K562 (cell line): Measurements from ENCODE around the gene PHACTR2. TPM values are rescaled to one million over a fixed set of nuclear protein-coding genes. Genes with fewer than 3 reads are reported as not detected.
A peak's percentile ranks its signal among the peaks of the same experiment; 100 is the strongest.

ENCODE experiments used
- ATF1 ChIP-seq, 2 experiments: fragments of 450-650 bp in 1 of 2; IDR thresholded peaks; 2 replicates each; pipeline ENCODE4 v1.6.1; 2016; ENCODE audit warnings: missing compliant biosample characterization in 1 of 2, missing genetic modification characterization in 1 of 2
- ETS2 ChIP-seq: IDR thresholded peaks from 2 replicates; pipeline ENCODE4 v1.6.1; 2016; ENCODE audit warnings: borderline replicate concordance, missing genetic modification characterization, mild to moderate bottlenecking, moderate library complexity, missing compliant biosample characterization; ENCODE audit not compliant: poor library complexity, severe bottlenecking
- GABPA ChIP-seq: fragments of 200-800 bp; sonication (Bioruptor generic); conservative IDR thresholded peaks from 2 replicates; pipeline ENCODE4 v1.6.1; 2016; ENCODE audit warnings: low read depth, missing genetic modification characterization, missing compliant biosample characterization
- KLF13 ChIP-seq: fragments of 450-650 bp; IDR thresholded peaks from 2 replicates; pipeline ENCODE4 v1.6.1; 2016; ENCODE audit warnings: missing genetic modification characterization, low read depth, mild to moderate bottlenecking, missing compliant biosample characterization, moderate library complexity, borderline replicate concordance
- MITF ChIP-seq: IDR thresholded peaks from 2 replicates; pipeline ENCODE4 v1.6.1; 2014; ENCODE audit warnings: antibody characterized with exemption
- RUNX1 ChIP-seq: sonication (generic); IDR thresholded peaks from 2 replicates; pipeline ENCODE4 v1.6.1; 2016; ENCODE audit warnings: antibody characterized with exemption, low read depth
- ZBTB11 ChIP-seq, 3 experiments: fragments of 200-800 bp in 1 of 3; fragments of 250-450 bp in 1 of 3; fragments of 450-650 bp in 1 of 3; sonication (Bioruptor Pico) in 1 of 3; sonication (Bioruptor generic) in 1 of 3; formaldehyde crosslinking in 1 of 3; IDR thresholded peaks; 2 replicates each; pipeline versions ENCODE4 v1.6.1 to v1.8.0; 2016 to 2022; ENCODE audit warnings: mild to moderate bottlenecking in 2 of 3, missing genetic modification characterization in 2 of 3, missing compliant biosample characterization in 1 of 3, moderate library complexity in 1 of 3
- ZC3H4 ChIP-seq: sonication (generic); formaldehyde crosslinking; IDR thresholded peaks from 2 replicates; pipeline ENCODE4 v1.9.0; 2021; ENCODE audit warnings: missing genetic modification reagents, borderline replicate concordance
- ZMIZ1 ChIP-seq, 2 experiments: fragments of 150-350 bp in 1 of 2; IDR thresholded peaks; 2 replicates each; pipeline ENCODE4 v1.6.1; 2012 to 2016; ENCODE audit warnings: low read depth in 2 of 2, low read length in 2 of 2, mild to moderate bottlenecking in 1 of 2, moderate library complexity in 1 of 2
- ZNF217 ChIP-seq: sonication (generic); formaldehyde crosslinking; IDR thresholded peaks from 2 replicates; pipeline ENCODE4 v1.8.0; 2022; ENCODE audit warnings: mild to moderate bottlenecking, missing genetic modification reagents
- ZNF354B ChIP-seq: fragments of 250-450 bp; sonication (Bioruptor Pico); IDR thresholded peaks from 2 replicates; pipeline ENCODE4 v1.4.0; 2020
- ZNF76 ChIP-seq: fragments of 250-450 bp; sonication (Bioruptor Pico); IDR thresholded peaks from 2 replicates; pipeline ENCODE4 v1.4.0; 2020; ENCODE audit warnings: mild to moderate bottlenecking, moderate library complexity, borderline replicate concordance
- polyA plus RNA-seq, 8 experiments: library from polyadenylated mRNA; depleted of rRNA in 4 of 8; stranded (reverse) in 5 of 8; unstranded in 3 of 8; fragments of >200 nt; fragmentation: Nextera tagmentation in 2 of 8; fragmentation: Illumina TruSeq in 1 of 8; extraction: Ambion mirVana in 2 of 8; extraction: Trizol in 1 of 8; gene quantifications; 2 replicates each; pipeline versions ENCODE4 v1.2.1 to v1.2.3, GENCODE V29; 2011 to 2014; ENCODE audit warnings: inconsistent platforms in 1 of 8, missing spikeins in 1 of 8
- total RNA-seq, 7 experiments: library from RNA; depleted of rRNA in 6 of 7; stranded (reverse); fragments of >200 nt in 6 of 7; fragmentation: Illumina TruSeq in 2 of 7; extraction: Trizol in 2 of 7; gene quantifications; 2 replicates each; pipeline versions ENCODE4 v1.2.1 to v1.2.3, GENCODE V29; 2011 to 2021; ENCODE audit warnings: low replicate concordance in 1 of 7

Gene PHACTR2
- total and polyA plus RNA-seq, 9 of the 15 experiments (the other 6 are each of a cell fraction or from before 2014, with no cell fraction given) = 5.3 to 52.5 (median 22.9) TPM

- 0 out of 2 replicates have a peak, but pooled peaks have one; percentile 28 for TF ChIP-seq MITF
- no peak for TF ChIP-seq ZNF217 (CRISPR knock-in tag)
- TF ChIP-seq RUNX1 = peak; percentile 95
- peak in 1 of 2 experiments; percentile 66; a peak in 1 of 4 replicates for TF ChIP-seq ZMIZ1 (IDR thresholded peaks at IDR 0.05; ENCODE audit: low read depth in 2 of 2, low read length in 2 of 2)
- TF ChIP-seq ATF1 (CRISPR knock-in tag; IDR thresholded peaks at IDR 0.05) = no peak
- peak; percentile 72 for TF ChIP-seq ATF1 (tag; IDR thresholded peaks at IDR 0.05)
- TF ChIP-seq KLF13 = peak; percentile 81
- peak; percentile 77 for TF ChIP-seq ZNF76 (CRISPR knock-in tag)
- peak; percentile 62 for TF ChIP-seq ZNF354B (CRISPR knock-in tag)
- no peak for TF ChIP-seq ZC3H4 (CRISPR knock-in tag)
- TF ChIP-seq GABPA (tag) = peak; percentile 6; the same call in 1 of the 2 replicates
- TF ChIP-seq ZBTB11 (CRISPR knock-in tag; IDR thresholded peaks at IDR 0.05) = peak in 1 of 3 experiments; percentile 65; a peak in 2 of 6 replicates
- no peak for TF ChIP-seq ETS2
These were observed 128.7 kb downstream of the PHACTR2 start (continued) for GRCh38 chr6:143806282-143807102.
